Fibroblast of lung (primary cell): ENCODE data around the gene SCYL1.

Experiments used
- EZH2 ChIP-seq: IDR thresholded peaks from 2 replicates; pipeline ENCODE4 v1.5.1; 2012; ENCODE audit warnings: low read length, control low read depth, mild to moderate bottlenecking; ENCODE audit errors: missing control alignments
- TF ChIP-seq, protein P1 (sequence below), 2 donors: IDR thresholded peaks in 1 of 2; conservative IDR thresholded peaks in 1 of 2; 1 replicate in 1 of 2; 2 replicates in 1 of 2; pipeline ENCODE4 v1.5.1; 2011 to 2012; ENCODE audit warnings: low read length in 2 of 2, control low read depth in 1 of 2, inconsistent platforms in 1 of 2, low read depth in 1 of 2, mild to moderate bottlenecking in 1 of 2

DNA sequence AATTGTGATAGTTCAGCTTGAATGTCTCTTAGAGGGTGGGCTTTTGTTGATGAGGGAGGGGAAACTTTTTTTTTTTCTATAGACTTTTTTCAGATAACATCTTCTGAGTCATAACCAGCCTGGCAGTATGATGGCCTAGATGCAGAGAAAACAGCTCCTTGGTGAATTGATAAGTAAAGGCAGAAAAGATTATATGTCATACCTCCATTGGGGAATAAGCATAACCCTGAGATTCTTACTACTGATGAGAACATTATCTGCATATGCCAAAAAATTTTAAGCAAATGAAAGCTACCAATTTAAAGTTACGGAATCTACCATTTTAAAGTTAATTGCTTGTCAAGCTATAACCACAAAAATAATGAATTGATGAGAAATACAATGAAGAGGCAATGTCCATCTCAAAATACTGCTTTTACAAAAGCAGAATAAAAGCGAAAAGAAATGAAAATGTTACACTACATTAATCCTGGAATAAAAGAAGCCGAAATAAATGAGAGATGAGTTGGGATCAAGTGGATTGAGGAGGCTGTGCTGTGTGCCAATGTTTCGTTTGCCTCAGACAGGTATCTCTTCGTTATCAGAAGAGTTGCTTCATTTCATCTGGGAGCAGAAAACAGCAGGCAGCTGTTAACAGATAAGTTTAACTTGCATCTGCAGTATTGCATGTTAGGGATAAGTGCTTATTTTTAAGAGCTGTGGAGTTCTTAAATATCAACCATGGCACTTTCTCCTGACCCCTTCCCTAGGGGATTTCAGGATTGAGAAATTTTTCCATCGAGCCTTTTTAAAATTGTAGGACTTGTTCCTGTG, 22.1 kb upstream of the SCYL1 start:
- TF ChIP-seq EZH2: no peak
- TF ChIP-seq, protein P1, sequence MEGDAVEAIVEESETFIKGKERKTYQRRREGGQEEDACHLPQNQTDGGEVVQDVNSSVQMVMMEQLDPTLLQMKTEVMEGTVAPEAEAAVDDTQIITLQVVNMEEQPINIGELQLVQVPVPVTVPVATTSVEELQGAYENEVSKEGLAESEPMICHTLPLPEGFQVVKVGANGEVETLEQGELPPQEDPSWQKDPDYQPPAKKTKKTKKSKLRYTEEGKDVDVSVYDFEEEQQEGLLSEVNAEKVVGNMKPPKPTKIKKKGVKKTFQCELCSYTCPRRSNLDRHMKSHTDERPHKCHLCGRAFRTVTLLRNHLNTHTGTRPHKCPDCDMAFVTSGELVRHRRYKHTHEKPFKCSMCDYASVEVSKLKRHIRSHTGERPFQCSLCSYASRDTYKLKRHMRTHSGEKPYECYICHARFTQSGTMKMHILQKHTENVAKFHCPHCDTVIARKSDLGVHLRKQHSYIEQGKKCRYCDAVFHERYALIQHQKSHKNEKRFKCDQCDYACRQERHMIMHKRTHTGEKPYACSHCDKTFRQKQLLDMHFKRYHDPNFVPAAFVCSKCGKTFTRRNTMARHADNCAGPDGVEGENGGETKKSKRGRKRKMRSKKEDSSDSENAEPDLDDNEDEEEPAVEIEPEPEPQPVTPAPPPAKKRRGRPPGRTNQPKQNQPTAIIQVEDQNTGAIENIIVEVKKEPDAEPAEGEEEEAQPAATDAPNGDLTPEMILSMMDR (conservative IDR thresholded peaks at IDR 0.05 in 1 of 2, IDR thresholded peaks at IDR 0.05 in 1 of 2; ENCODE audit: low read depth in 1 of 2, low read length in 2 of 2): no peak
